ENCODE data around the gene PSMF1. TPM values are rescaled to one million over a fixed set of nuclear protein-coding genes. Genes with fewer than 3 reads are reported as not detected.
A peak's percentile ranks its signal among the peaks of the same experiment; 100 is the strongest.

The PSMF1 gene
- total and polyA plus RNA-seq, 2 of the 13 experiments (the other 11 are each of a cell fraction or from before 2014, with no cell fraction given) = 82.5 to 86.0 TPM

DNA sequence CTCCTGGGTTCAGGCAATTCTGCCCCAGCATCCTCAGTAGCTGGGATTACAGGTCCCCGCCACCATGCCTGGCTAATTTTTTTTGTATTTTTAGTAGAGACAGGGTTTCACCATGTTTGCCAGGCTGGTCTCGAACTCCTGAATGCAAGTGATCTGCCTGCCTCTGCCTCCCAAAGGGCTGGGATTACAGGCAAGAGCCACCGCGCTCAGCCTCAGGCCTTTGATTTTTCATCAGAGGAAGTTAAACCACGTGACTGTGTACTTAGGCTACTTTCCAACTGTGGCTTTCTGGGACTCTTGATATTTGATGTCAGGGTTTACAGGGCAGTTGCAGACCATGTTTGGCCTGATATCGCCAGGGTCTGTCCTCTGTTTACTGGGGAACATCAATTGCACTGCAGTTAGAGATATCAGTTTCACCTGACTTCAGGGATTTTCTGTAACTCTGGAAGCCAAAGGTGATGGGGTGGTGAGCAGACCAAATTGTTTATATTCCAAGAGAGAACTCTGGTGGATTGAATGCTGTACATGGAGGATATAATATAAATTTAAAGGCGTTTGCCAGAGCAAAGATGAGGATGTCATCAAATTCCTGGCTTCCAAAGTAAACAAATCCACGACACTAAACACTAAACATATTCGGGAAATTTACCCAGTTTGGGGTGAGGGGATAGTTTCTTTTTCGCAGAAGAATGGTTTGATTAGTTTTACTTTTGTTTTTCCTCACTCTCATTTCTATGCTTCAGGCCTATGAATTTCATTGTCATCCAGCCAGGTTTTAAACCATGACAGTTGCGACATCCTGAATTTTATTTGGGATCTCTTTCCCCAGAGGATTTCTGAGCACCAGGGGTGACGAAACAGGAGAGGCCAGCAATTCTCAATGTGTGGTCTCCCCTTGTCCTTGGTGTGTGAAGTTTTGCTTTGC is 4.2 kb downstream of the PSMF1 start (continued):
- TF ChIP-seq, protein P1, sequence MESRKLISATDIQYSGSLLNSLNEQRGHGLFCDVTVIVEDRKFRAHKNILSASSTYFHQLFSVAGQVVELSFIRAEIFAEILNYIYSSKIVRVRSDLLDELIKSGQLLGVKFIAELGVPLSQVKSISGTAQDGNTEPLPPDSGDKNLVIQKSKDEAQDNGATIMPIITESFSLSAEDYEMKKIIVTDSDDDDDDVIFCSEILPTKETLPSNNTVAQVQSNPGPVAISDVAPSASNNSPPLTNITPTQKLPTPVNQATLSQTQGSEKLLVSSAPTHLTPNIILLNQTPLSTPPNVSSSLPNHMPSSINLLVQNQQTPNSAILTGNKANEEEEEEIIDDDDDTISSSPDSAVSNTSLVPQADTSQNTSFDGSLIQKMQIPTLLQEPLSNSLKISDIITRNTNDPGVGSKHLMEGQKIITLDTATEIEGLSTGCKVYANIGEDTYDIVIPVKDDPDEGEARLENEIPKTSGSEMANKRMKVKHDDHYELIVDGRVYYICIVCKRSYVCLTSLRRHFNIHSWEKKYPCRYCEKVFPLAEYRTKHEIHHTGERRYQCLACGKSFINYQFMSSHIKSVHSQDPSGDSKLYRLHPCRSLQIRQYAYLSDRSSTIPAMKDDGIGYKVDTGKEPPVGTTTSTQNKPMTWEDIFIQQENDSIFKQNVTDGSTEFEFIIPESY (CRISPR knock-in tag; IDR thresholded peaks at IDR 0.05) = 0 out of 2 replicates have a peak, but pooled peaks have one; percentile 21
- TF ChIP-seq NR1H2 (CRISPR knock-in tag; IDR thresholded peaks at IDR 0.05; ENCODE audit: borderline replicate concordance, low read depth) (no peak), NFATC3 (CRISPR knock-in tag; IDR thresholded peaks at IDR 0.05) (no peak), HMG20A (CRISPR knock-in tag; IDR thresholded peaks at IDR 0.05; ENCODE audit: borderline replicate concordance) (peak; percentile 65), SCMH1 (CRISPR knock-in tag; IDR thresholded peaks at IDR 0.05; ENCODE audit: borderline replicate concordance) (no peak), ZNF615 (CRISPR knock-in tag; IDR thresholded peaks at IDR 0.05; ENCODE audit: borderline replicate concordance) (no peak), RBM22 (optimal IDR thresholded peaks at IDR 0.05; ENCODE audit: low read length) (no peak), TOE1 (CRISPR knock-in tag; IDR thresholded peaks at IDR 0.05) (no peak), SMARCE1 (IDR thresholded peaks at IDR 0.05; ENCODE audit: borderline replicate concordance) (no peak), NFIC (IDR thresholded peaks at IDR 0.05; ENCODE audit: low read length) (peak; percentile 84), SMAD9 (CRISPR knock-in tag; IDR thresholded peaks at IDR 0.05) (0 out of 2 replicates have a peak, but pooled peaks have one; percentile 65), ZNF451 (CRISPR knock-in tag; IDR thresholded peaks at IDR 0.05) (no peak), KLF16 (CRISPR knock-in tag; IDR thresholded peaks at IDR 0.05) (peak in 1 of 2 experiments; percentile 58; a peak in 2 of 4 replicates), NFYB (CRISPR knock-in tag; IDR thresholded peaks at IDR 0.05) (no peak), SALL2 (CRISPR knock-in tag; IDR thresholded peaks at IDR 0.05) (no peak), RELA (CRISPR knock-in tag; IDR thresholded peaks at IDR 0.05) (no peak), ZNF17 (CRISPR knock-in tag; IDR thresholded peaks at IDR 0.05) (no peak), TGIF2 (CRISPR knock-in tag; IDR thresholded peaks at IDR 0.05) (no peak), POLR2G (IDR thresholded peaks at IDR 0.05; ENCODE audit: low read depth, low read length) (peak; percentile 45; the same call in 1 of the 2 replicates), ZFP36L2 (CRISPR knock-in tag; IDR thresholded peaks at IDR 0.05) (no peak)
- TF ChIP-seq, protein P2, sequence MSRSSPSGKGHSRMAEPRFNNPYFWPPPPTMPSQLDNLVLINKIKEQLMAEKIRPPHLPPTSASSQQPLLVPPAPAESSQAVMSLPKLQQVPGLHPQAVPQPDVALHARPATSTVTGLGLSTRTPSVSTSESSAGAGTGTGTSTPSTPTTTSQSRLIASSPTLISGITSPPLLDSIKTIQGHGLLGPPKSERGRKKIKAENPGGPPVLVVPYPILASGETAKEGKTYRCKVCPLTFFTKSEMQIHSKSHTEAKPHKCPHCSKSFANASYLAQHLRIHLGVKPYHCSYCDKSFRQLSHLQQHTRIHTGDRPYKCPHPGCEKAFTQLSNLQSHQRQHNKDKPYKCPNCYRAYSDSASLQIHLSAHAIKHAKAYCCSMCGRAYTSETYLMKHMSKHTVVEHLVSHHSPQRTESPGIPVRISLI (CRISPR knock-in tag; IDR thresholded peaks at IDR 0.05; ENCODE audit: borderline replicate concordance) = no peak
- TF ChIP-seq, protein P3, sequence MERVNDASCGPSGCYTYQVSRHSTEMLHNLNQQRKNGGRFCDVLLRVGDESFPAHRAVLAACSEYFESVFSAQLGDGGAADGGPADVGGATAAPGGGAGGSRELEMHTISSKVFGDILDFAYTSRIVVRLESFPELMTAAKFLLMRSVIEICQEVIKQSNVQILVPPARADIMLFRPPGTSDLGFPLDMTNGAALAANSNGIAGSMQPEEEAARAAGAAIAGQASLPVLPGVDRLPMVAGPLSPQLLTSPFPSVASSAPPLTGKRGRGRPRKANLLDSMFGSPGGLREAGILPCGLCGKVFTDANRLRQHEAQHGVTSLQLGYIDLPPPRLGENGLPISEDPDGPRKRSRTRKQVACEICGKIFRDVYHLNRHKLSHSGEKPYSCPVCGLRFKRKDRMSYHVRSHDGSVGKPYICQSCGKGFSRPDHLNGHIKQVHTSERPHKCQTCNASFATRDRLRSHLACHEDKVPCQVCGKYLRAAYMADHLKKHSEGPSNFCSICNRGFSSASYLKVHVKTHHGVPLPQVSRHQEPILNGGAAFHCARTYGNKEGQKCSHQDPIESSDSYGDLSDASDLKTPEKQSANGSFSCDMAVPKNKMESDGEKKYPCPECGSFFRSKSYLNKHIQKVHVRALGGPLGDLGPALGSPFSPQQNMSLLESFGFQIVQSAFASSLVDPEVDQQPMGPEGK (CRISPR knock-in tag; IDR thresholded peaks at IDR 0.05) = peak; percentile 39; the same call in 1 of the 2 replicates
- TF ChIP-seq, protein P4, sequence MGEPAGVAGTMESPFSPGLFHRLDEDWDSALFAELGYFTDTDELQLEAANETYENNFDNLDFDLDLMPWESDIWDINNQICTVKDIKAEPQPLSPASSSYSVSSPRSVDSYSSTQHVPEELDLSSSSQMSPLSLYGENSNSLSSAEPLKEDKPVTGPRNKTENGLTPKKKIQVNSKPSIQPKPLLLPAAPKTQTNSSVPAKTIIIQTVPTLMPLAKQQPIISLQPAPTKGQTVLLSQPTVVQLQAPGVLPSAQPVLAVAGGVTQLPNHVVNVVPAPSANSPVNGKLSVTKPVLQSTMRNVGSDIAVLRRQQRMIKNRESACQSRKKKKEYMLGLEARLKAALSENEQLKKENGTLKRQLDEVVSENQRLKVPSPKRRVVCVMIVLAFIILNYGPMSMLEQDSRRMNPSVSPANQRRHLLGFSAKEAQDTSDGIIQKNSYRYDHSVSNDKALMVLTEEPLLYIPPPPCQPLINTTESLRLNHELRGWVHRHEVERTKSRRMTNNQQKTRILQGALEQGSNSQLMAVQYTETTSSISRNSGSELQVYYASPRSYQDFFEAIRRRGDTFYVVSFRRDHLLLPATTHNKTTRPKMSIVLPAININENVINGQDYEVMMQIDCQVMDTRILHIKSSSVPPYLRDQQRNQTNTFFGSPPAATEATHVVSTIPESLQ (CRISPR knock-in tag; conservative IDR thresholded peaks at IDR 0.05) = peak; percentile 12; the same call in 1 of the 2 replicates
